Stimulated activated CD4-positive, alpha-beta T cell treated with anti-CD3 and anti-CD28 coated beads, Interleukin-2, amount 100 ng/mL, for 24 hours (primary cell): ENCODE measurements around the gene TMEM222.
A peak's percentile ranks its signal among the peaks of the same experiment; 100 is the strongest.
"Not testable (repeated sequence)": the region's sequence is repeated elsewhere in the genome, so short reads cannot be mapped to it uniquely, and the experiment has no call there.

Source experiments
- DNase-seq, 2 donors: peaks; one replicate each; pipeline ENCODE4 v3.0.0-alpha.2; 2020

Gene TMEM222

GRCh38 chr1:27380766-27381733, 59.1 kb downstream of the TMEM222 start:
- no peak for DNase-seq

- no peak for DNase-seq
Measured at GRCh38 chr1:27381969-27382762, 60.2 kb downstream of the TMEM222 start.

GRCh38 chr1:27383039-27383605, 61.2 kb downstream of the TMEM222 start, which contains the start of gene CD164L2:
Gene CD164L2, minus strand, starts transcription at chr1:27383333. Its CDS starts 94 bp downstream, at chr1:27383239.
- peak; percentile 60 to 61 for DNase-seq

DNA sequence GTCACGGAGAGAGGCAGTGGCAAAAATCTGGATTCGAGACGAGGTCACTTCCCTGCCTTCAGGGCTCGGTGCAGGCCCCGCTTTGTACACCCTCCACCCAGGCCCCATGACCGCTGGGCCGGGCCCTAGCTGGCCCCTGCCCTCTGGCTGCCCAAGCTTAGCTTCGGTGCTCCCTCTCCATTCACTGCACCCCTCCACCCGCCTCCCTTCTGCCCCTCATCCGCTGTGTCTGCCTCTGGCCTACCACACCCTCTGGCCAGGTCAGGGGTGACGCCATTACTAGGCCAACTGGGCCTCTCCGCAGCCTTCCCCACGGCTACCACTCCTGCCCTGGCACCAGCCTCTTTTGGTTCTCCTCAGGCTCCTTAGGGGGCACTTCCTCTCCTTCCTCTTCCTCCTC, 61.7 kb downstream of the TMEM222 start:
- DNase-seq = no peak

GRCh38 chr1:27384797-27385196, 62.8 kb downstream of the TMEM222 start:
- not testable (repeated sequence) for DNase-seq
